ENCODE data around the gene CYTH1. TPM values are rescaled to one million over a fixed set of nuclear protein-coding genes. Genes with fewer than 3 reads are reported as not detected.
A peak's percentile ranks its signal among the peaks of the same experiment; 100 is the strongest.

CYTH1 gene
- total RNA-seq, result 83.5 and 95.7 TPM in 2 replicates

GRCh38 chr17:78781893-78782304, at the start of gene CYTH1:
TSS of gene CYTH1 (minus strand) at chr17:78782273. CDS start at chr17:78782223, 50 bp downstream.
- Mint-ChIP-seq H3K4me1 (ENCODE audit: low read depth) (peaks cover 46% of the 10 kb centered on the region), H3K36me3 (ENCODE audit: low read depth) (peaks cover 8% of the 10 kb centered on the region), H3K4me3 (ENCODE audit: low read depth) (peak within 1 kb of the TSS; percentile 86), H3K27me3 (ENCODE audit: low read depth) (no peaks in the 10 kb centered on the region), H3K27ac (peak within 1 kb of the TSS; percentile 96), H3K9me3 (no peaks in the 10 kb centered on the region)
- intact Hi-C loops (cut with micrococcal nuclease), result loop anchor here (2.0 kb wide), 2 partner anchors 33 to 59 kb away; partner anchors contain the start of gene USP36
- DNase-seq (ENCODE audit: low spot score), result no peak

GRCh38 chr17:78829477-78829876, 47.4 kb upstream of the CYTH1 start:
- peaks cover 13% of the 10 kb centered on the region for H3K4me1 Mint-ChIP-seq (ENCODE audit: low read depth)
- H3K4me3 Mint-ChIP-seq (ENCODE audit: low read depth), result no peak overlapping the region
- H3K27ac Mint-ChIP-seq, result no peak overlapping the region
- DNase-seq (ENCODE audit: low spot score), result no peak
- H3K9me3 Mint-ChIP-seq, result no peaks in the 10 kb centered on the region
- H3K36me3 Mint-ChIP-seq (ENCODE audit: low read depth), result peaks cover 86% of the 10 kb centered on the region
- intact Hi-C loops (cut with micrococcal nuclease), result no loop called here
- no peaks in the 10 kb centered on the region for H3K27me3 Mint-ChIP-seq (ENCODE audit: low read depth)

- H3K4me3 Mint-ChIP-seq (ENCODE audit: low read depth), result no peak overlapping the region
- H3K36me3 Mint-ChIP-seq (ENCODE audit: low read depth), result peaks cover 88% of the 10 kb centered on the region
- no peaks in the 10 kb centered on the region for H3K27me3 Mint-ChIP-seq (ENCODE audit: low read depth)
- H3K9me3 Mint-ChIP-seq, result no peaks in the 10 kb centered on the region
- peak overlapping the region; percentile 5 for H3K27ac Mint-ChIP-seq
- intact Hi-C loops (cut with micrococcal nuclease), result no loop called here
- H3K4me1 Mint-ChIP-seq (ENCODE audit: low read depth), result peaks cover 13% of the 10 kb centered on the region
- DNase-seq (ENCODE audit: low spot score), result no peak
Observed at GRCh38 chr17:78828470-78829185, 46.6 kb upstream of the CYTH1 start.

GRCh38 chr17:78826836-78827509, 44.9 kb upstream of the CYTH1 start:
- H3K9me3 Mint-ChIP-seq, result no peaks in the 10 kb centered on the region
- peaks cover 21% of the 10 kb centered on the region for H3K4me1 Mint-ChIP-seq (ENCODE audit: low read depth)
- H3K4me3 Mint-ChIP-seq (ENCODE audit: low read depth), result no peak overlapping the region
- no peaks in the 10 kb centered on the region for H3K27me3 Mint-ChIP-seq (ENCODE audit: low read depth)
- no peak overlapping the region for H3K27ac Mint-ChIP-seq
- DNase-seq (ENCODE audit: low spot score), result no peak
- intact Hi-C loops (cut with micrococcal nuclease), result no loop called here
- H3K36me3 Mint-ChIP-seq (ENCODE audit: low read depth), result peaks cover 88% of the 10 kb centered on the region

- Mint-ChIP-seq H3K9me3 (no peaks in the 10 kb centered on the region), H3K27ac (no peak overlapping the region), H3K4me3 (ENCODE audit: low read depth) (no peak overlapping the region), H3K36me3 (ENCODE audit: low read depth) (peaks cover 87% of the 10 kb centered on the region), H3K27me3 (ENCODE audit: low read depth) (no peaks in the 10 kb centered on the region), H3K4me1 (ENCODE audit: low read depth) (peaks cover 26% of the 10 kb centered on the region)
- intact Hi-C loops (cut with micrococcal nuclease), result no loop called here
- no peak for DNase-seq (ENCODE audit: low spot score)
Observed at GRCh38 chr17:78826421-78826820, 44.3 kb upstream of the CYTH1 start.

GRCh38 chr17:78825696-78826095, 43.6 kb upstream of the CYTH1 start:
- no peaks in the 10 kb centered on the region for H3K9me3 Mint-ChIP-seq
- peaks cover 30% of the 10 kb centered on the region for H3K4me1 Mint-ChIP-seq (ENCODE audit: low read depth)
- intact Hi-C loops (cut with micrococcal nuclease), result no loop called here
- DNase-seq (ENCODE audit: low spot score), result no peak
- H3K27ac Mint-ChIP-seq, result peak overlapping the region; percentile 47
- peaks cover 89% of the 10 kb centered on the region for H3K36me3 Mint-ChIP-seq (ENCODE audit: low read depth)
- no peak overlapping the region for H3K4me3 Mint-ChIP-seq (ENCODE audit: low read depth)
- no peaks in the 10 kb centered on the region for H3K27me3 Mint-ChIP-seq (ENCODE audit: low read depth)

- Mint-ChIP-seq H3K4me1 (ENCODE audit: low read depth) (peaks cover 44% of the 10 kb centered on the region), H3K27me3 (ENCODE audit: low read depth) (no peaks in the 10 kb centered on the region), H3K27ac (peak overlapping the region; percentile 29), H3K4me3 (ENCODE audit: low read depth) (no peak overlapping the region), H3K36me3 (ENCODE audit: low read depth) (peaks cover 93% of the 10 kb centered on the region), H3K9me3 (no peaks in the 10 kb centered on the region)
- no peak for DNase-seq (ENCODE audit: low spot score)
- intact Hi-C loops (cut with micrococcal nuclease), result no loop called here
Observed at GRCh38 chr17:78824240-78824639, 42.2 kb upstream of the CYTH1 start.

GRCh38 chr17:78823282-78824046, 41.4 kb upstream of the CYTH1 start:
- Mint-ChIP-seq H3K27me3 (ENCODE audit: low read depth) (no peaks in the 10 kb centered on the region), H3K27ac (no peak overlapping the region), H3K9me3 (no peaks in the 10 kb centered on the region), H3K4me1 (ENCODE audit: low read depth) (peaks cover 52% of the 10 kb centered on the region), H3K36me3 (ENCODE audit: low read depth) (peaks cover 93% of the 10 kb centered on the region), H3K4me3 (ENCODE audit: low read depth) (no peak overlapping the region)
- intact Hi-C loops (cut with micrococcal nuclease), result no loop called here
- no peak for DNase-seq (ENCODE audit: low spot score)

- intact Hi-C loops (cut with micrococcal nuclease), result no loop called here
- H3K4me3 Mint-ChIP-seq (ENCODE audit: low read depth), result no peak overlapping the region
- no peaks in the 10 kb centered on the region for H3K9me3 Mint-ChIP-seq
- H3K27me3 Mint-ChIP-seq (ENCODE audit: low read depth), result no peaks in the 10 kb centered on the region
- no peak for DNase-seq (ENCODE audit: low spot score)
- H3K4me1 Mint-ChIP-seq (ENCODE audit: low read depth), result peaks cover 54% of the 10 kb centered on the region
- peaks cover 91% of the 10 kb centered on the region for H3K36me3 Mint-ChIP-seq (ENCODE audit: low read depth)
- peak overlapping the region; percentile 33 for H3K27ac Mint-ChIP-seq
Observed at GRCh38 chr17:78822552-78822951, 40.5 kb upstream of the CYTH1 start.

- Mint-ChIP-seq H3K9me3 (no peaks in the 10 kb centered on the region), H3K36me3 (ENCODE audit: low read depth) (peaks cover 92% of the 10 kb centered on the region), H3K4me1 (ENCODE audit: low read depth) (peaks cover 60% of the 10 kb centered on the region), H3K4me3 (ENCODE audit: low read depth) (no peak overlapping the region), H3K27ac (peak overlapping the region; percentile 51), H3K27me3 (ENCODE audit: low read depth) (no peaks in the 10 kb centered on the region)
- intact Hi-C loops (cut with micrococcal nuclease), result no loop called here
- no peak for DNase-seq (ENCODE audit: low spot score)
Observed at GRCh38 chr17:78821961-78822360, 39.9 kb upstream of the CYTH1 start.

- H3K36me3 Mint-ChIP-seq (ENCODE audit: low read depth), result peaks cover 90% of the 10 kb centered on the region
- H3K27ac Mint-ChIP-seq, result peak overlapping the region; percentile 55
- no peaks in the 10 kb centered on the region for H3K27me3 Mint-ChIP-seq (ENCODE audit: low read depth)
- peaks cover 63% of the 10 kb centered on the region for H3K4me1 Mint-ChIP-seq (ENCODE audit: low read depth)
- no peaks in the 10 kb centered on the region for H3K9me3 Mint-ChIP-seq
- no peak for DNase-seq (ENCODE audit: low spot score)
- intact Hi-C loops (cut with micrococcal nuclease), result no loop called here
- no peak overlapping the region for H3K4me3 Mint-ChIP-seq (ENCODE audit: low read depth)
Observed at GRCh38 chr17:78820841-78821240, 38.8 kb upstream of the CYTH1 start.

GRCh38 chr17:78819806-78820792, 38.0 kb upstream of the CYTH1 start:
- peak overlapping the region; percentile 15 for H3K4me3 Mint-ChIP-seq (ENCODE audit: low read depth)
- H3K9me3 Mint-ChIP-seq, result no peaks in the 10 kb centered on the region
- H3K27me3 Mint-ChIP-seq (ENCODE audit: low read depth), result no peaks in the 10 kb centered on the region
- DNase-seq (ENCODE audit: low spot score), result no peak
- intact Hi-C loops (cut with micrococcal nuclease), result loop anchor here (1.0 to 5.0 kb wide), 6 partner anchors 20 to 438 kb away; partner anchors contain the start of gene USP36
- H3K27ac Mint-ChIP-seq, result peak overlapping the region; percentile 94
- peaks cover 90% of the 10 kb centered on the region for H3K36me3 Mint-ChIP-seq (ENCODE audit: low read depth)
- H3K4me1 Mint-ChIP-seq (ENCODE audit: low read depth), result peaks cover 59% of the 10 kb centered on the region

All from activated T-helper 2 cell treated with anti-CD3 and anti-CD28 coated beads, Interferon-gamma antibody, Interleukin-2, Interleukin-4, amounts not matched to agents 10 μg/mL and 5 μg/mL and 100 μg/mL, durations not matched to agents 14 hours and 24 hours and 36 hours (primary cell).